NB4 (cell line): ENCODE data around the gene IVNS1ABP.

Experiments used
- MYC ChIP-seq: IDR thresholded peaks from 2 replicates; pipeline ENCODE4 v1.6.1; 2011; ENCODE audit warnings: low read depth, low read length
- POLR2A ChIP-seq: IDR thresholded peaks from 2 replicates; pipeline ENCODE4 v1.6.1; 2011; ENCODE audit warnings: mild to moderate bottlenecking; ENCODE audit not compliant: insufficient read length; ENCODE audit errors: extremely low read depth
- TF ChIP-seq, protein P1 (sequence below): IDR thresholded peaks from one replicate; pipeline ENCODE4 v1.5.1; 2012; ENCODE audit warnings: low read depth, low read length
- TF ChIP-seq, protein P2 (sequence below): IDR thresholded peaks from 2 replicates; pipeline ENCODE4 v1.6.1; 2011; ENCODE audit warnings: low read depth, low read length

DNA sequence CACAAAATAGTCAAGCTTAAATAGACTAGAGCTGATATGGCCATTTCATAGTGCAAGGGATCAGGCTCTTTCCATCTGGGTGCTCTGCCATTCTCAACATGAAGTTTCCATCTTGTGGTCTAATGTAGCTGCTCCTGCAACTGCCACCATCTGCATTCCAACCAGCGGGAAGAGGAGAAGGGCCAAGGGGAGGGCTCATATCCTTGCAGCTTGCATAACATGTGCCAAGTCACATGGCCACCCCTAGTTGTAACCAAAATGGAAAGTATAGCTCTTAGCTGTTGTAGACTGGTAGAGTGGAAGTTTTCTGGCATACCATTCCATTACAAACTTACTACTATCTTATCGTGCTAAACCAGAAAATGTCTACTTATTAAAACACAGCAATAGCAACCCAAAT is 38.9 kb upstream of the IVNS1ABP start:
- TF ChIP-seq, protein P1, sequence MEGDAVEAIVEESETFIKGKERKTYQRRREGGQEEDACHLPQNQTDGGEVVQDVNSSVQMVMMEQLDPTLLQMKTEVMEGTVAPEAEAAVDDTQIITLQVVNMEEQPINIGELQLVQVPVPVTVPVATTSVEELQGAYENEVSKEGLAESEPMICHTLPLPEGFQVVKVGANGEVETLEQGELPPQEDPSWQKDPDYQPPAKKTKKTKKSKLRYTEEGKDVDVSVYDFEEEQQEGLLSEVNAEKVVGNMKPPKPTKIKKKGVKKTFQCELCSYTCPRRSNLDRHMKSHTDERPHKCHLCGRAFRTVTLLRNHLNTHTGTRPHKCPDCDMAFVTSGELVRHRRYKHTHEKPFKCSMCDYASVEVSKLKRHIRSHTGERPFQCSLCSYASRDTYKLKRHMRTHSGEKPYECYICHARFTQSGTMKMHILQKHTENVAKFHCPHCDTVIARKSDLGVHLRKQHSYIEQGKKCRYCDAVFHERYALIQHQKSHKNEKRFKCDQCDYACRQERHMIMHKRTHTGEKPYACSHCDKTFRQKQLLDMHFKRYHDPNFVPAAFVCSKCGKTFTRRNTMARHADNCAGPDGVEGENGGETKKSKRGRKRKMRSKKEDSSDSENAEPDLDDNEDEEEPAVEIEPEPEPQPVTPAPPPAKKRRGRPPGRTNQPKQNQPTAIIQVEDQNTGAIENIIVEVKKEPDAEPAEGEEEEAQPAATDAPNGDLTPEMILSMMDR = no peak
- TF ChIP-seq POLR2A (no peak), MYC (no peak)
- TF ChIP-seq, protein P2, sequence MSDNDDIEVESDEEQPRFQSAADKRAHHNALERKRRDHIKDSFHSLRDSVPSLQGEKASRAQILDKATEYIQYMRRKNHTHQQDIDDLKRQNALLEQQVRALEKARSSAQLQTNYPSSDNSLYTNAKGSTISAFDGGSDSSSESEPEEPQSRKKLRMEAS = no peak; the same call in 1 of the 2 replicates
